Measurements from ENCODE around the gene RACGAP1. TPM values are rescaled to one million over a fixed set of nuclear protein-coding genes. Genes with fewer than 3 reads are reported as not detected.

RACGAP1 gene
- total and polyA plus RNA-seq, 2 of the 4 experiments (the other 2 are of a cell fraction) = 37.9 to 110 TPM

GRCh38 chr12:50055831-50056638, 30.7 kb upstream of the RACGAP1 start (continued):
- TF ChIP-seq, protein P1, sequence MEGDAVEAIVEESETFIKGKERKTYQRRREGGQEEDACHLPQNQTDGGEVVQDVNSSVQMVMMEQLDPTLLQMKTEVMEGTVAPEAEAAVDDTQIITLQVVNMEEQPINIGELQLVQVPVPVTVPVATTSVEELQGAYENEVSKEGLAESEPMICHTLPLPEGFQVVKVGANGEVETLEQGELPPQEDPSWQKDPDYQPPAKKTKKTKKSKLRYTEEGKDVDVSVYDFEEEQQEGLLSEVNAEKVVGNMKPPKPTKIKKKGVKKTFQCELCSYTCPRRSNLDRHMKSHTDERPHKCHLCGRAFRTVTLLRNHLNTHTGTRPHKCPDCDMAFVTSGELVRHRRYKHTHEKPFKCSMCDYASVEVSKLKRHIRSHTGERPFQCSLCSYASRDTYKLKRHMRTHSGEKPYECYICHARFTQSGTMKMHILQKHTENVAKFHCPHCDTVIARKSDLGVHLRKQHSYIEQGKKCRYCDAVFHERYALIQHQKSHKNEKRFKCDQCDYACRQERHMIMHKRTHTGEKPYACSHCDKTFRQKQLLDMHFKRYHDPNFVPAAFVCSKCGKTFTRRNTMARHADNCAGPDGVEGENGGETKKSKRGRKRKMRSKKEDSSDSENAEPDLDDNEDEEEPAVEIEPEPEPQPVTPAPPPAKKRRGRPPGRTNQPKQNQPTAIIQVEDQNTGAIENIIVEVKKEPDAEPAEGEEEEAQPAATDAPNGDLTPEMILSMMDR (conservative IDR thresholded peaks at IDR 0.05; ENCODE audit: low read depth, low read length) = peak; percentile 97
- no peak for TF ChIP-seq RFX5 (IDR thresholded peaks at IDR 0.05; ENCODE audit: low read depth, low read length)

DNA sequence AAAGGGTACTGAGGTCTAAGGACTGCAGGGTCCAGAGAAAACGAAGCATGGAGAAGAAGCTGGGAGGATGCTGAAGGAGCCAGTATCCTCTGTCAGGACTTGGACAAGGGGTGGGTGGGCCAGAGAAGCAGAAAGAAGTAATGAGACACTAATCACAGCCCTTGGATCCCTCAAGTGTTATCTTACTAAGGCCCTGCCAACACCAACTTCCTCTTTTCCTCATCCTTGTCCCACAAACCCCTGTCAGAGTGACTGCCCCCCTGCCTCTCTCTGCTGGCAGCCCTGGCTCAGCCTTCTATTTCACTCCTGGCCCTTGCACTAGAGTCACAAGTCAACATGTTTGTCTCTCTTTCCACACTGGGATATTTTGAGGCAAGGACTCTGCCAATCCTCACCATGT, 28.3 kb upstream of the RACGAP1 start:
- CTCF ChIA-PET = interaction anchor here (0.7 to 1.6 kb wide), 2 partner anchors 79 to 86 kb away, joined by 4 to 5 read pairs; no protein-coding TSS in a partner anchor
- H3K4ac ChIP-seq (ENCODE audit: low read depth, low read length) = no peak overlapping the region
- no TSS peak for BruUV-seq (replicated peaks)
- H3K9ac ChIP-seq (ENCODE audit: low read depth, low read length) = no peak overlapping the region
- peaks cover 53% of the 10 kb centered on the region for H3K27me3 ChIP-seq (ENCODE audit: control insufficient read depth, insufficient read depth, low read length)
- no peak overlapping the region for H4K5ac ChIP-seq (ENCODE audit: low read depth, low read length)
- ATAC-seq (ENCODE audit: low read depth) = no peak
- no peak for DNase-seq
- no peak overlapping the region for H2BK120ac ChIP-seq (ENCODE audit: low read depth, low read length)
- no peak overlapping the region for H3K23ac ChIP-seq (ENCODE audit: low read depth, low read length)
- no peak overlapping the region for H3K4me3 ChIP-seq (ENCODE audit: insufficient read depth, low read depth, low read length)
- H3K79me1 ChIP-seq (ENCODE audit: low read depth in 1 of 2, low read length in 2 of 2) = no peaks in the 10 kb centered on the region; a peak in 1 of 4 replicates
- H3K36me3 ChIP-seq (ENCODE audit: control insufficient read depth, insufficient read depth, low read length) = no peaks in the 10 kb centered on the region
- no peak overlapping the region for H2BK20ac ChIP-seq (ENCODE audit: low read depth, low read length)
- peaks cover 4% of the 10 kb centered on the region for H3K4me1 ChIP-seq (ENCODE audit: control insufficient read depth, insufficient read depth, low read length)
- intact Hi-C loops (cut with micrococcal nuclease) = no loop called here
- H3K9me3 ChIP-seq (ENCODE audit: control insufficient read depth, insufficient read depth, low read length) = no peaks in the 10 kb centered on the region
- WGBS, 2 experiments (ENCODE audit: extremely low coverage in 2 of 2, insufficient read length in 1 of 2) = no CpG with 5 or more reads among the region's 1 CpG
- in situ Hi-C loops (cut with MboI; ENCODE audit: low sequenced_read_pairs) = loop anchor here (5.0 kb wide), 1 partner anchor 186 kb away; no protein-coding TSS in a partner anchor
- H2AK9ac ChIP-seq (replicated peaks; ENCODE audit: low read depth, low read length, poor library complexity) = no peak overlapping the region
- H4K20me1 ChIP-seq (ENCODE audit: insufficient read depth, low read length) = peaks cover 7% of the 10 kb centered on the region; the same call in 1 of the 2 replicates
- dilution Hi-C loops (cut with HindIII; ENCODE audit: low sequenced_read_pairs, unreplicated experiment) = no loop called here
- H2BK5ac ChIP-seq (ENCODE audit: low read depth, low read length, poor library complexity, severe bottlenecking) = no peak overlapping the region
- no peak overlapping the region for H2AFZ ChIP-seq (replicated peaks; ENCODE audit: low read length, poor library complexity)
- POLR2A ChIA-PET (ENCODE audit: unreplicated experiment) = no interaction called here
- H3K18ac ChIP-seq (ENCODE audit: low read depth, low read length) = no peak overlapping the region
- no peak overlapping the region for H3K4me2 ChIP-seq (ENCODE audit: low read depth, low read length)
- H2BK15ac ChIP-seq (ENCODE audit: low read depth, low read length) = no peak overlapping the region
- no peak overlapping the region for H4K91ac ChIP-seq (ENCODE audit: insufficient read depth, low read depth, low read length)
- H3K27ac ChIP-seq (ENCODE audit: insufficient read depth, low read length) = no peak overlapping the region
- no peaks in the 10 kb centered on the region for H3K9me1 ChIP-seq (ENCODE audit: insufficient read depth, low read length)
- H3K14ac ChIP-seq (replicated peaks; ENCODE audit: low read depth, low read length) = no peak overlapping the region
- H3K56ac ChIP-seq (ENCODE audit: extremely low read depth, insufficient read depth, low read length) = no peak overlapping the region
- H4K8ac ChIP-seq (ENCODE audit: low read depth in 2 of 2, low read length in 2 of 2) = no peak overlapping the region
- no peak overlapping the region for H2AK5ac ChIP-seq (ENCODE audit: low read depth, low read length)
- no peak for TF ChIP-seq FOS (IDR thresholded peaks at IDR 0.05; ENCODE audit: low read depth, low read length)
- no peak for TF ChIP-seq CEBPB (IDR thresholded peaks at IDR 0.05; ENCODE audit: low read depth, low read length)
- TF ChIP-seq RCOR1 (IDR thresholded peaks at IDR 0.05; ENCODE audit: insufficient replicate concordance, low read length) = no peak
- no peak for TF ChIP-seq BHLHE40 (IDR thresholded peaks at IDR 0.05; ENCODE audit: low read depth, low read length)
- TF ChIP-seq RAD21 (IDR thresholded peaks at IDR 0.05; ENCODE audit: low read length) = no peak
- no peak for TF ChIP-seq CHD1 (IDR thresholded peaks at IDR 0.05; ENCODE audit: low read depth, low read length)
- TF ChIP-seq SMC3 (IDR thresholded peaks at IDR 0.05; ENCODE audit: low read depth, low read length) = no peak
- no peak for TF ChIP-seq MAZ (IDR thresholded peaks at IDR 0.05; ENCODE audit: borderline replicate concordance, low read depth, low read length)
- no peak for TF ChIP-seq RFX5 (IDR thresholded peaks at IDR 0.05; ENCODE audit: low read depth, low read length)
- TF ChIP-seq MXI1 (IDR thresholded peaks at IDR 0.05; ENCODE audit: borderline replicate concordance, low read depth, low read length) = no peak
- TF ChIP-seq MAFK (IDR thresholded peaks at IDR 0.05; ENCODE audit: low read depth, low read length) = no peak
- no peak for TF ChIP-seq POLR2A (IDR thresholded peaks at IDR 0.05; ENCODE audit: low read depth, low read length)
- TF ChIP-seq, protein P2, sequence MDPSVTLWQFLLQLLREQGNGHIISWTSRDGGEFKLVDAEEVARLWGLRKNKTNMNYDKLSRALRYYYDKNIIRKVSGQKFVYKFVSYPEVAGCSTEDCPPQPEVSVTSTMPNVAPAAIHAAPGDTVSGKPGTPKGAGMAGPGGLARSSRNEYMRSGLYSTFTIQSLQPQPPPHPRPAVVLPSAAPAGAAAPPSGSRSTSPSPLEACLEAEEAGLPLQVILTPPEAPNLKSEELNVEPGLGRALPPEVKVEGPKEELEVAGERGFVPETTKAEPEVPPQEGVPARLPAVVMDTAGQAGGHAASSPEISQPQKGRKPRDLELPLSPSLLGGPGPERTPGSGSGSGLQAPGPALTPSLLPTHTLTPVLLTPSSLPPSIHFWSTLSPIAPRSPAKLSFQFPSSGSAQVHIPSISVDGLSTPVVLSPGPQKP (IDR thresholded peaks at IDR 0.05; ENCODE audit: borderline replicate concordance, low read depth, low read length) = no peak

Data from IMR-90 (cell line).